GM20000 (cell line): ENCODE measurements around the gene TBC1D8.

ENCODE experiments used
- DNase-seq: peaks from one replicate; pipeline ENCODE4 v3.0.0; 2012; ENCODE audit warnings: low spot score
- CTCF ChIP-seq: IDR thresholded peaks from 2 replicates; pipeline ENCODE4 v1.5.1; 2012; ENCODE audit warnings: mild to moderate bottlenecking, control low read depth; ENCODE audit errors: extremely low read depth, missing control alignments

The TBC1D8 gene

GRCh38 chr2:101132202-101132601, 19.0 kb downstream of the TBC1D8 start:
- DNase-seq: no peak
- no peak for TF ChIP-seq CTCF

- no peak for DNase-seq
- no peak for TF ChIP-seq CTCF
These were observed 21.1 kb downstream of the TBC1D8 start for GRCh38 chr2:101130081-101130480.

GRCh38 chr2:101127319-101128056, 23.7 kb downstream of the TBC1D8 start:
- DNase-seq: no peak
- no peak for TF ChIP-seq CTCF

GRCh38 chr2:101125808-101126207, 25.4 kb downstream of the TBC1D8 start:
- no peak for DNase-seq
- TF ChIP-seq CTCF: no peak

GRCh38 chr2:101125374-101125773, 25.8 kb downstream of the TBC1D8 start:
- no peak for DNase-seq
- no peak for TF ChIP-seq CTCF

- TF ChIP-seq CTCF: no peak
- no peak for DNase-seq
These were observed 26.4 kb downstream of the TBC1D8 start for GRCh38 chr2:101124643-101125366.

- TF ChIP-seq CTCF: no peak
- DNase-seq: no peak
These were observed 27.2 kb downstream of the TBC1D8 start for GRCh38 chr2:101123795-101124471.
